GM18499 (cell line): ENCODE data around the gene IL16.
"Not testable (repeated sequence)": the region's sequence is repeated elsewhere in the genome, so short reads cannot be mapped to it uniquely, and the experiment has no call there.

ENCODE experiments used
- ATAC-seq: cut with Tn5 transposase; IDR thresholded peaks from one replicate; pipeline ENCODE4 v1.9.1; 2021; ENCODE audit warnings: moderate number of reproducible peaks; ENCODE audit not compliant: insufficient read depth, unreplicated experiment

The IL16 gene

DNA sequence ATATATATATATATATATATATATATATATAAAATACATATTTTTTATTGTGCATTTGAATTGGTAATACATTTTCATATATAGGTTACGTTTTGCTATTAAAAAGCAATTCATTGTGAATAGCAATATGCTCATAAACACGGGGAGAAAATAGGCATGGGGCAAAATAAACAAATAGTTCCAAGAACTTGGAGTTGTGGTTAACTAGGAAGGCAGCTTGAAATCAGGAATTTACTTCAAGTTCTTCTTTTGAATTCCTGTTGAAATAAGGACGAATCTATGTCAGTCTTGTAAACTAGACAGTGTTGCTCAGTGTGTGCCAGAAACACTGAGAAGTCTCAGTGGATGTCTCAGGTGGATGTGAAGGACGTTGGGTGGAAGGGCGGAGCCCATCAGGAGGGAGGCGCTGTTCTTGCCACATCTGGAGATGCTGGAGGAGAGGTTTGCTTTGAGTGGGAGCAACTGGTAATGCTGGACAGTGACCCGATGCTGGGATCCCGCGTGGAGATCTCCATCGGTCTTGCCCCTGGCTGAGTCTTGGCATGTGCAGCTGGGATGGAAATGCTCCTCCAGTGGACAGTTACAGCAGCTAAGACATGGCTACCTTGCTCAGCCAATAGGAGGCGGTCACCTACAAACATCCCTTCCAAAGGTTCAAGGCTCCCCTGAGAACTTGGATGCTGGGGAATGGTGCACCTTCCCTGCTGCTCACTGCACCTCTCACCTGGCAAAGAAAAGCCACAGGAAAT lies 2.5 kb downstream of the IL16 start:
- ATAC-seq, result no peak

DNA sequence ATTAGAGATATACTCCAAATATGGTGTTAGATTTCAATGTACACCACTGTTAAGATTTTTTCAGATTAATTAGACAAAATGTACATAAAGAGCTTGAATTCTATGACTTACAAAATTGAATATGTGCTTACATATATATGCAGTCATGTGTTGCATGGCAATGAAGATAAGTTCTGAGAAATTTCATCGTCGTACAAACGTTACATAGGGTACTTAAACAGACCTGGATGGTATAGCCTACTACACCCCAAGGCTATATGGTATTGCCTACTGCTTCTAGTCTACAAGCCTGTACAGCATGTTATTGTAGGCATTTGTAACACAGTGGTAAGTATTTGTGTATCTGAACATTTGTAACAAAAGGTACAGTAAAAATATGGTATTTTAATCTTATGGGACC lies 9.3 kb downstream of the IL16 start:
- ATAC-seq, result no peak

DNA sequence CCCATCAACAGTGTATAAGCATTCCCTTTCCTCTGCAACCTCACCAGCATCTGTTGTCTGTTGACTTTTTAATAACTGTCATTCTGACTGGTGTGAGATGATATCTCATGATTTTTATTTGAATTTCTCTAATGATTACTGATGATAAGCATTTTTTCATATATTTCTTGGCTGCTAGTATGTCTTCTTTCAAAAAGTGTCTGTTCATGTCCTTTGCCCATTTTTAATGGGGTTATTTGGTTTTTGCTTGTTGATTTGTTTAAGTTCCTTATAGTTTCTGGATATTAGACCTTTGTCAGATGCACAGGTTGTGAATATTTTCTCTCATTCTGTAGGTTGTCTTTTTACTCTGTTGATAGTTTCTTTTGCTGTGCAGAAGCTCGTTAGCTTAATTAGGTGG lies 11.3 kb downstream of the IL16 start:
- not testable (repeated sequence) for ATAC-seq

DNA sequence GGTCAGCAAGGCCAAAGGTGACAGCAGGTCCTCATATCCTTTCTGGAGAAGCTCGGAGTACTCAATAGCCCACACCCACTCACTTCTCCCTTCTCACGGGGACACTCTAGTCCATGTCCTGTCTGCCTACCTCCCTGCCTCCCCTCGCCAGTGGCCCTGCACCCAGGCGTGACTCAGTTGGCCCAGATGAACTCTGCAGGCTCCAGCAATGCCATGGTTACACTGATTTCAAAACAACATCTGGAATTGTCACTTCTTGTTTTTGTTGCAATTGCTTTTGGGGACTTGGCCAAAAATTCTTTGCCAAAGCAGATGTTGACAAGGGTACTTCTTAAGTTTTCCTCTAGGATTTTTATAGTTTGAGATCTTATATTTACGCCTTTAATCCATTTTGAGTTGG lies 13.0 kb downstream of the IL16 start:
- ATAC-seq, result no peak

DNA sequence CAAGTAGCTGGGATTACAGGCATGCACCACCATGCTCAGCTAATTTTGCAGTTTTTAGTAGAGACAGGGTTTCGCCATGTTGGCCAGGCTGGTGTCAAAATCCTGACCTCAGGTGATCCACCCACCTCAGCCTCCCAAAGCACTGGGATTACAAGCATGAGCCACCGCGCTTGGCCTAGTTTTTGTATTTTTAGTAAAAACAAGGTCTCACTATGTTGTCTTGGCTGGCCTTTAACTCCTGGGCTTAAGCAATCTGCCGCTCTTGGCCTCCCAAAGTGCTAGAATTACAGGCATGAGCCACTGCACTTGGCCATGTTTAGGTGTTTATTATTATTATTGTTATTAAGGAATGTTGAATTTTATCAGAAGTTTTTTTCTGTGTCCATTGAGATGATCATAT lies 14.7 kb downstream of the IL16 start:
- no peak for ATAC-seq

DNA sequence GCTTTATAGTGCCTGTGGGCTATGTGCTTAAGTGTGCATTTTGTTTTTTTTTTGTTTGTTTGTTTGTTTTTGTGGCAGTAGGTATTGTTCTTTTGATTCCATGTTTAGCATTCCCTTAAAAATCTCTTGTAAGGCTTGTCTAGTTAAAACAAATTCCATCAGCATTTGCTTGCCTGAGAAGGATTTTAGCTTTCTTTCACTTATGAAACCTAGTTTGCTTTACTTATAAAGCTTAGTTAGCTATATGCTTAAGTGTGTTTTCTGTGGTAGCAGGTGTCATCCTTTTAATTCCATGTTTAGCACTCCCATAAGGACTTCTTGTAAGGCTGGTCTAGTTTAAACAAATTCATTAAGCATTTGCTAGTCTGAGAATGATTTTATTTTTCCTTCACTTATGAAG lies 17.3 kb downstream of the IL16 start:
- ATAC-seq, result no peak

DNA sequence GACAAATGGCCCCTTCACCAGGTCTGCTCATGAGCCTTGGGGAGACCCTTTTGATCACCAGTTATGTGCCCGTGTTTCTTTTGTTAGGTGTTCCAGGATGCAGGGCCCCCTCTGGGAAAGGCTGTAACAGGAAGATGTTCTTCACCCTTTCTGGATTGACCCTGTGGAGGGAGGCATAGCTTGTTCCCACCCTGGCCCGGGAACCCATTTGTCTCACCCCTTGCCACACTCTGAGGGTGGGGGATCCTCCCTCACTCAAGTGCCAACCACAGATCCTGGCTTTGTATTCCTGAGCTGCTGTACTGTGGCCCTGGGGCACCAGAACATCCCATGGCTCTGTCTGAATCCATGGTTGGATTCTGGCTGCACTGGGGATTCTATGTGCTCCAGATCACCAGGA lies 18.9 kb downstream of the IL16 start:
- no peak for ATAC-seq

DNA sequence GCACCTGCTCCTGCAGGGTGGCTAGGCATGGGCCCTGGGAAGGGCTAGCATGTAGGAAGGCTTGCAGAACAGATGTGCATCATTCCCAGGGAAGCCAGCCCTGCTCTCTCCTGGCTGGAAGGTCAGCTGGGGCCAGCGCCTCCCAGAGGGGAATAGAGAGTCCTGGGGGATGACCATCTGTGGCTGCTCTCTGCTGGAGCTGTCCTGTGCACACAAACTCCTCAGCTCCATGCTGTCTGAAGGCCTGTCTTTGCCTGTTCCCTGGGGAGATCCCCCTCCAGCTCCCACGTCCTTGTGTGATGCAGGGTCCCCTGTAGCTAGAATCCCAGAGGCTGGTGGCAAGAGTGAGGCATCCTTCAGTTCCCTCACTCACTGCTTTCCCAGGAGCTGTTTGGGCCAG lies 19.3 kb downstream of the IL16 start:
- no peak for ATAC-seq

DNA sequence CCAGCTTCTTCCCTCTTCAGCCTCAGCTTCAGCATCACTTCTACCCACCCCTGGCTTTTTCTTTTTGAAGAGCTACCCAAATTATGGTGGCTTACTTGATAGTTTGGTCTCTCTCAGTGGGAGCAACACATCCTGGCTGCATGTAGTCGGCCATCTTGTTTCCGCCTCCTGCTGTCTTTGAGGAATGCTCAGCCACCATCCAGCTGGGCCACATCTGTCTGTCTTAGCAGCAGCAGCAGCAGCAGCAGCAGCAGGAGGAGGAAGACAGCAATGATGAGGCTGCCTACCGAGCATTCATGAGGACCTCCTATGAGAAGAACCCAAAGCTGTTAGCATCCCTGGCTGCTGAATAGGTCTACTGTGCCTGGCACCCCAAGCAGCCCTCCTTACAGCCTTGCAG lies 19.7 kb downstream of the IL16 start:
- ATAC-seq, result no peak

DNA sequence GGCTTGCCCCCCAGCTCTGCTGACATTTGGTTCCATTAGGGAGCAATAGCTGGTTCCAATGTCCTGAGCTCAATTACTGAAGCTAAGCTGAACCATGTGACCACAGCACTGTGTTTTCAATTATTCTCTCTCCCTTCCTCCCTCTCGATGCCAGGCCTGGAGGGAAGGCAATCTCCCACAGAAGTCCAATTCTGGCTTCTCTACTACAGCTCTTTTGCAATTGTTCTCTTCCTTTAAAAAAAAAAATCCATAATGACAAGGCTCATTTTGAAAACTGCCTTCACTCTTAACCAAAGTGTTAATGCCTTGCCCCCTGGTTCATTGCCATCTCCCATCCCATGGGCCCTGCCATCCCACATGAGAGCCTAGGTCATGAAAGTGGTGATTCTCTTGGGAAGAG lies 24.8 kb downstream of the IL16 start:
- no peak for ATAC-seq

DNA sequence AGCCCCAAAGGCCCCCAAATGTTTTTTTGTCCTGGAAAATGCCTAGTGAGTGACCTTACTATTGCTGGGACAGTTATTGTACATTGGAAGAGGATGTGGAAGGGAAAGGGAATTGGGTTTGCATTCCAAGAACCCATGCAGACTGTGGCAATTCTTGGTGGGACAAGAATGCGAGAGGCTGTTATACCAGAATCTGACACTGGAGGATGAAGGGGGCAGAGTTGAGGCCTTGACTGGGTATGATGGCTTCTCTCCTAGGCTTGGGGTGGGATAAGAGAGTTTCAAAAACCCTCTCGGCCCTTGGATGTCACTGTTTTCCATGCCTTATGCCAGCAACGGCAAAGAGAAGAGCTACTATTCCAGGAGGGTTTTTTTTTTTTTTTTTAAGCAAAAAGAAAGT lies 25.3 kb downstream of the IL16 start:
- no peak for ATAC-seq

DNA sequence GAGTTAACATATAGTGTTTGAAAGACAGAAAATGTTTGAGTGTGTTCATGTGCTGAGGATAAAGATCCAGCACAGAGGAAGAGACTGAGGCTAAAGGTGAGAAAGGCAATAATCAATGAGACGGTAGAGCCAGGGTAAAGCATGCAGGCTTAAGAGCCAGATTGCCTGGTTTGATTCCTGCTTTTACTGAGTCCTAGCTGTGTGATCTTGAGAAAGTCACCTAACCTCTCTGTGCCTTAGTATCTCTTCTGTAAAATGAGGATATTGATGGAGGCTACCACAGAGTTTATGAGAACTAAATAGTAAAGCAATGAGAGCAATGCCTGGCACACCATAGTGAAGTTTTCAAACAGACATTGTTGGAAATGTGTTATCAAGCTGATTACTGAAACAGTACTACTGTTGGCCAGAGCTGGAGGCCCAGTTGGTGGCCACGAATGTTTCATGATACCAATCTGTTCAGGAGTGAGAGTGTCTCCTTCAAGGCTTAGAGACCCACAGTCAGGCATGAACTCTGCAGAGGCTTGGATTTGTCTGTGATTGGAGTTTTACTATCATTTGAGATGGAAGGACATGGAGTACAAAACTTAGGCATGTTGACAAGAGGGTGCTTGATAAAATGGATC lies 26.8 kb downstream of the IL16 start:
- no peak for ATAC-seq

DNA sequence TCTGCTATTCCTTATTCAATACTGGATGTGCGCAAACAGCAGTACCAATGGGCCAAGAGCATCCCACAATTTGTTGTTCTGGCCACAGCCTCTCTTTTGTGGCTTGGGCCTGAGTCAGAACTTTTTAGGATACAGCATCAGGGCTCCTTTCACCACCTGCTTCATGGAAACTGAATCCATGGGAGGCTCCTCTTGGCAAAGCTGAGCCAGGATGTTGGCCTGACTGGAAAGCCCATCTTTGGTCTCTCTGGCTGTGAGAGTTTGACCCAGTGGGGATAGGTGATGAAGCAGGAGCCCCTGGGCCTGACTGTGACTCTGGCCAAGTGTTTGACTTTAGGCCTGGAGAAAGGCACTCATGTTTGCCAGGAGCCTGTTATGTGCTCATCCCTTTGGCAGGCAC lies 27.6 kb downstream of the IL16 start:
- ATAC-seq, result no peak

DNA sequence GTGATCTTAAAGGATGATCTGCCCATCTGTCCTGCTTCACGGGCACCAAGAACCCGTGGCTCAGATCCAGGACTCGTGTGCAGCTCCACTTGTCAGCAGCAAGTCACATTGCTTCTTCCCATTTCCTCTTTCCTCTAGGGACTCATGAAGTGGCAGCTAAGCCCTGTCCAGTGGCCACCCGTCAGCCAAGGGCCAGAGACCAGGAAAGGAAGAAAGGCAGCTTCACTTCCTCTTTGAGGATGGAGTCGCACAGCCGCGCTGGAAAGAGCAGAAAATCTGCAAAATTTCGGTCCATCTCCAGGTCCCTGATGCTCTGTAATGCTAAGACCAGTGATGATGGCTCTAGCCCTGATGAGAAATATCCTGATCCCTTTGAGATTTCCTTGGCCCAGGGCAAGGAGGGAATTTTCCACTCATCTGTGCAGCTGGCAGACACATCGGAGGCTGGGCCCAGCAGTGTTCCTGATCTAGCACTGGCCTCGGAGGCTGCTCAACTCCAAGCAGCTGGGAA lies 28.5 kb downstream of the IL16 start:
- no peak for ATAC-seq

DNA sequence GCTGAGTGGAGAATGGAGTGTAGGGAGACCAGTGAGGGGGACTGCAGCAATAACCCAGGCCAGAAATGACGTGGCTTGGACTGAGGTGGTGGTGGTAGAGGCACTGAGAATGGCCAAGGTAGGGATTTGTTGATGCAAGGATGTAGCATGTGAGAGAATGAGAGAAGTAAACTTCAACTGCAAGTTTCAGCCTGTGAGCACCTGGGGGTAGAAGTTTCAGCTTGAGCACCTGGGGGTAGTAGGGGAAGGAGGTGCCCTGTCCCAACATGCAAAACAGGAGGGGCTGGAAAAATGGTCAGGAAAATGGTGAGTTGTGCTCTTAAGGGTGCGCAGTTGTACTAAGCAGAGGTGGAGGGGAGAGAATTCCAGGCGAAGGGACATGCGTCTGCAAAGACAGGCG lies 31.0 kb downstream of the IL16 start:
- ATAC-seq, result no peak

DNA sequence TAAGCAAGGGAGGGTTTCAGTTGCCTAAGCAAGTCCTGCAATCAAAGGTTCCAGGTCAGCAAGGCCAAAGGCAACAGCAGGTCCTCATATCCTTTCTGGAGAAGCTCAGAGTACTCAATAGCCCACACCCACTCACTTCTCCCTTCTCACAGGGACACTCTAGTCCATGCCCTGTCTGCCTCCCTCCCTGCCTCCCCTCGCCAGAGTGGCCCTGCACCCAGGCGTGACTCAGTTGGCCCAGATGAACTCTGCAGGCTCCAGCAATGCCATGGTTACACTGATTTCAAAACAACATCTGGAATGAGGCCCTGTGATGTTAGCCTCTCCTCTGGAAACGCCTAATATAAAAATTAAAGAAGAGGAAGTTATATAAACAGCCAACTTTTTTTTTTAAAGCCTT lies 32.9 kb downstream of the IL16 start:
- no peak for ATAC-seq

DNA sequence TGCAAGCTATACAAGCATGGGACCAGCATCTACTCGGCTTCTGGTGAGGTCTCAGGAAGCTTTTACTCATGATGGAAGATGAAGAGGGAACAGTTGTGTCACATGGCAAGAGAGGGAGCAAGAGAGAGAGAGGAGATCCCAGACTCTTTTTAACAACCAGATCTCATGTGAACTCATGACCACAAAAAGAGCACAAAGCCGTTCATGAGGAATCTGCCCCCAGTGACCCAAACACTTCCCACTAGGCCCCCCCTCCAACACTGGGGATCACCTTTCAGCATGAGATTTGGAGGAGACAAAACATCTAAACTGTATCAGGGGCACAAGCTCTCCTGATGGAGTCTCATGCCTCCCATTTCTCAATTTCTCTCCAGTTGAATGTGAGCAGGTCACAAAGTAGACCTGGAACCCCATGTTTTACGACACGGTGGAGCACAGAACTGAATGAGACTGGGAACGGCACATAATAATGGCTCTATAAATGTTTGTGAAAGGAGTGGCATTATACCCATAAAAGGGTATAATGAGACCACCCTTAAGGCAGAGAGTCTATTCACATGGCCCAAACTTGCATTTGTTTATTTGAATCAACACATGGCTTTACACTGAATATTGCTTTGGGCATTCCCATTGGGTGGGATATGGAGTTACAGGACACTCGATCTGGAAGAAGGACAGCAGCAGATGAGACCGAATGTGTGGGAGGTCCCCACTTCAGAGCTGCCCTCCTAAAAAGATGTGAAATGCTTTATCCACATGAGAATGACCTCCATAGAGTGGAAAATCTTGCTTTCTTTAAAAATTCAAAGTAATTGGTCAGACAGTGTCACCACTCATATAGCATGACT lies 38.8 kb downstream of the IL16 start:
- no peak for ATAC-seq

DNA sequence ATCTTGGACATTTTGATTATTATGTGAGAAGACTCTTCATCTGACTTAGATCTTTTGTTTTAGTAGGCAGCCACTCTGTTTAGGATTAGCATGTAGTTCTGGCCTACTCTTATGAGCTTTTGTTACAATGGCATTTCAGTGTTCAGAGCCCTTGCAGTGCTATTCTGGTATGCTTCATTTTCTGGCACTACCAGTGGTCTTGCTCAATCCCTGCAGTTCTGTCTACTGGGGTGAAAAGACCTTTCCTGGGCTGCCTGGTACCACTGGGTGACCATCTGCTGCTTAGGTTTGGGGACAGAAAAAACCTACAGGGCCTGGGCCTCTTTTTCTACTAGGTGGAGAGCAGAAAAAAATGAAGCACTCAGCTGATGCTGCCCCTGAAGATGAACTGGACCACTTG lies 42.5 kb downstream of the IL16 start:
- no peak for ATAC-seq

DNA sequence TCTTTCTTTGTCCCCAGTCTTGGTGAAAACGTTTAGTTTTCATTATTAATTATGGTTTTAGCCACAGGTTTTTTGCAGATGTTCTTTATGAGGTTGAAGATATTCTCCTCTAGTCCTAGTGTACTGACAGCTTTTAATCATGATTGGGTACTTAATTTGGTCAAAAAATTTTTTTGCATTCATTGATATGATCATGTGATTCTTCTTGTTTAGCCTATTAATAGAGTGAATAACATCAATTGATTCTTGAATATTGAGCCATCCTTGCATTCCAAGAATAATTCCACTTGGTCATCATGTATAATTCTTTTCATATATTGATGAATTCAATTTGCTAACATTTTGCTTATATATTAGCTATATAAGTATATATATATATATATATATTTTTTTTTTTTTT lies 46.1 kb downstream of the IL16 start:
- no peak for ATAC-seq

DNA sequence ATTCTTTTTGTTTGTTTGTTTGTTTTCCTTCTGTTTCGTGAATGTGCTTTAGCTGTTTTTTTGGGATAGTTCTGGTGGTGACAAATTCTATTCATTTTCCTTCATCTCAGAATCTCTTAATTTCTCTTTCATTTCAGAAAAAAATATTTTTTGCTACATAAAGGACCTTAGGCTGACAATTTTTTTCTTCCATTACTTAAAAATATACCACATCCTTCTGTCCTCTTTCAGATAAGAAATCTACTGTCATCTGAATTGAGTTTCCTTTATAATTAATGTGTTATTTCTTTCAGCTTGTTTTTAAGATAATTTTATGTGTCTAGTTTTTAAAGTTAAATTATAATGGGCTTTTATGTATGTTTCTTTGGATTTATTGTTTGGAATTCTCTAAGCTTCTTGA lies 47.6 kb downstream of the IL16 start:
- no peak for ATAC-seq

DNA sequence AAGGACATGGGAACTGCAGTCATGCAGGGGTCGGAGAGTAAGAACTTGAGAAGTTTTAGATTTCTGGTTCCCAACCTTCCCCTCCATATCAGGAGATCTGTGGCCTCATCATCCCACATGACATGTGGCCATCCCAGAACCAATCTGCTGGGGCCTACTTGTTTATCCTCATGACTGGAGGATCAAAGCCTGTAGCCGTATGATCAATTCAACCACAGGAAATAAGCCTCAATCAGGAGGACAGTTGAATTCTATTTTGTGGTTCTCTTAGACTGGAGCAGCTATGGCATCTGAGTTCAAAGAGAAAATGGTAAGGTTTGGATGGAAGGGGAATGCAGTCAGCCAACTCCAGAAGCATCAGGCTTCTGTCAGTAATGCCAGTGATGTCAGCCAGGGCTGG lies 57.2 kb downstream of the IL16 start:
- no peak for ATAC-seq
